HCT116 (cell line): Measurements from ENCODE around the gene URB1. TPM values are rescaled to one million over a fixed set of nuclear protein-coding genes. Genes with fewer than 3 reads are reported as not detected.

Experiments used
- ATAC-seq: fragments of 200-7000 bp; cut with Tn5 transposase; 2 replicates; pipeline ENCODE4 v1.9.1; 2020; ENCODE audit warnings: mild to moderate bottlenecking, moderate library complexity
- BruUV-seq: library from RNA; stranded (reverse); fragments of 400-500 nt; replicated peaks from 2 replicates; lab custom pipeline; 2021; lab: Mats Ljungman, UMichigan
- CTCF ChIA-PET: fragments of 300-600 bp; sonication (Branson Sonifier 250); formaldehyde crosslinking; loops from one replicate; lab custom pipeline; 2021; ENCODE audit warnings: antibody characterized with exemption; lab: Charles Lee
- POLR2A ChIA-PET: fragments of 300-600, 350-600 bp; sonication (Branson Sonifier 250); formaldehyde crosslinking; loops from one replicate; lab custom pipeline; 2021; ENCODE audit warnings: antibody characterized with exemption; lab: Charles Lee
- RAD21 ChIA-PET, 2 experiments: fragments of 300-600 bp; sonication (Branson Sonifier 250); formaldehyde crosslinking; loops; one replicate each; lab custom pipeline; 2023; ENCODE audit warnings: low total read pairs in 2 of 2; ENCODE audit not compliant: uncharacterized antibody in 2 of 2, unreplicated experiment in 2 of 2, low non-redundant PET in 1 of 2; lab: Charles Lee
- DNase-seq: peaks from one replicate; pipeline ENCODE4 v3.0.0-alpha.2; 2010; ENCODE audit warnings: low read depth, low spot score
- H2AFZ ChIP-seq: fragments of 200-600 bp; shearing (Covaris generic), sonication (generic); 2 replicates; pipeline ENCODE4 v1.6.1; 2017; ENCODE audit warnings: low read depth, mixed run types, mixed read lengths, antibody characterized with exemption, low read length; ENCODE audit not compliant: poor library complexity, severe bottlenecking
- H3K27ac ChIP-seq: 2 replicates; pipeline ENCODE4 v1.5.1; 2012; ENCODE audit warnings: low read depth, low read length
- H3K27me3 ChIP-seq: fragments of 200-600 bp; sonication (generic); 2 replicates; pipeline ENCODE4 v1.6.1; 2016; ENCODE audit warnings: mixed run types, low read length, mixed read lengths; ENCODE audit not compliant: insufficient read depth
- H3K36me3 ChIP-seq, 2 experiments: fragments of 200-500 bp in 1 of 2; fragments of 200-600 bp in 1 of 2; sonication (Bioruptor generic) in 1 of 2; sonication (generic) in 1 of 2; 2 replicates each; pipeline versions ENCODE4 v1.5.1 to v1.6.1; 2014 to 2016; ENCODE audit warnings: low read length in 2 of 2, inconsistent platforms in 1 of 2, mixed read lengths in 1 of 2, mixed run types in 1 of 2; ENCODE audit not compliant: insufficient read depth in 2 of 2, control insufficient read depth in 1 of 2
- H3K4me1 ChIP-seq, 2 experiments: fragments of 200-600 bp in 1 of 2; sonication (generic) in 1 of 2; 2 replicates each; pipeline versions ENCODE4 v1.5.1 to v1.6.1; 2012 to 2017; ENCODE audit warnings: low read length in 2 of 2, inconsistent platforms in 1 of 2, mild to moderate bottlenecking in 1 of 2, mixed read lengths in 1 of 2, mixed run types in 1 of 2, moderate library complexity in 1 of 2; ENCODE audit not compliant: insufficient read depth in 2 of 2, control insufficient read depth in 1 of 2
- H3K4me2 ChIP-seq: fragments of 200-600 bp; sonication (generic); 2 replicates; pipeline ENCODE4 v1.6.1; 2017; ENCODE audit warnings: mixed run types, low read length, mixed read lengths
- H3K4me3 ChIP-seq, 2 experiments: fragments of 200-600 bp in 1 of 2; sonication (generic) in 1 of 2; replicated peaks in 1 of 2; 2 replicates each; pipeline ENCODE4 v1.5.1; 2011 to 2016; ENCODE audit warnings: low read length in 2 of 2, control low read depth in 1 of 2, low read depth in 1 of 2, mild to moderate bottlenecking in 1 of 2, mixed read lengths in 1 of 2, mixed run types in 1 of 2
- H3K79me2 ChIP-seq: fragments of 200-600 bp; sonication (generic); 2 replicates; pipeline ENCODE4 v1.6.1; 2017; ENCODE audit warnings: mild to moderate bottlenecking, mixed run types, low read length, moderate library complexity, mixed read lengths; ENCODE audit not compliant: insufficient read depth
- H3K9ac ChIP-seq: fragments of 200-600 bp; sonication (generic); 2 replicates; pipeline ENCODE4 v1.6.1; 2016; ENCODE audit warnings: low read length, mixed read lengths
- H3K9me2 ChIP-seq: fragments of 200-600 bp; sonication (generic), shearing (Covaris generic); 2 replicates; pipeline ENCODE4 v1.6.1; 2017; ENCODE audit warnings: mixed run types, mild to moderate bottlenecking, moderate library complexity; ENCODE audit not compliant: insufficient read depth
- H3K9me3 ChIP-seq, 2 experiments: fragments of 200-500 bp in 1 of 2; fragments of 200-600 bp in 1 of 2; sonication (Bioruptor generic) in 1 of 2; sonication (generic) in 1 of 2; 2 replicates each; pipeline ENCODE4 v1.6.1; 2014 to 2017; ENCODE audit warnings: low read length in 2 of 2, mixed read lengths in 2 of 2, inconsistent platforms in 1 of 2, low read depth in 1 of 2, mild to moderate bottlenecking in 1 of 2, mixed run types in 1 of 2, moderate library complexity in 1 of 2; ENCODE audit not compliant: control insufficient read depth in 1 of 2, insufficient read depth in 1 of 2
- H4K20me1 ChIP-seq: fragments of 200-600 bp; sonication (generic), shearing (Covaris generic); 2 replicates; pipeline ENCODE4 v1.6.1; 2017; ENCODE audit warnings: mixed run types, mild to moderate bottlenecking, moderate library complexity; ENCODE audit not compliant: insufficient read depth
- CBX3 ChIP-seq: IDR thresholded peaks from 2 replicates; pipeline ENCODE4 v1.6.1; 2012; ENCODE audit warnings: low read depth
- CEBPB ChIP-seq: IDR thresholded peaks from 2 replicates; pipeline ENCODE4 v1.6.1; 2012; ENCODE audit warnings: low read depth
- EGR1 ChIP-seq: IDR thresholded peaks from 2 replicates; pipeline ENCODE4 v1.6.1; 2012; ENCODE audit warnings: low read depth
- EZH2 ChIP-seq: fragments of 200-600 bp; sonication (generic); IDR thresholded peaks from 2 replicates; pipeline ENCODE4 v1.6.1; 2017; ENCODE audit warnings: antibody characterized with exemption, mixed run types
- EZH2phosphoT487 ChIP-seq: fragments of 200-600 bp; IDR thresholded peaks from 2 replicates; pipeline ENCODE4 v1.6.1; 2018; ENCODE audit warnings: antibody characterized with exemption, borderline replicate concordance
- FOSL1 ChIP-seq: IDR thresholded peaks from 2 replicates; pipeline ENCODE4 v1.6.1; 2012; ENCODE audit warnings: low read depth
- POLR2A ChIP-seq: IDR thresholded peaks from 2 replicates; pipeline ENCODE4 v1.7.0; 2011; ENCODE audit warnings: borderline replicate concordance; ENCODE audit not compliant: insufficient read depth, insufficient read length; ENCODE audit errors: extremely low read depth
- RAD21 ChIP-seq: IDR thresholded peaks from 2 replicates; pipeline ENCODE4 v1.6.1; 2012; ENCODE audit warnings: low read depth, mild to moderate bottlenecking
- SP1 ChIP-seq: IDR thresholded peaks from 2 replicates; pipeline ENCODE4 v1.6.1; 2012; ENCODE audit warnings: low read depth
- SRF ChIP-seq: IDR thresholded peaks from 2 replicates; pipeline ENCODE4 v1.6.1; 2012; ENCODE audit warnings: low read depth
- TCF7L2 ChIP-seq: IDR thresholded peaks from 2 replicates; pipeline ENCODE4 v1.7.0; 2011; ENCODE audit warnings: borderline replicate concordance, inconsistent platforms; ENCODE audit not compliant: insufficient read depth, insufficient read length; ENCODE audit errors: extremely low read depth
- YY1 ChIP-seq: IDR thresholded peaks from 2 replicates; pipeline ENCODE4 v1.6.1; 2011; ENCODE audit warnings: low read length, low read depth, moderate library complexity, mild to moderate bottlenecking; ENCODE audit not compliant: insufficient replicate concordance; ENCODE audit errors: extremely low read depth
- ZFX ChIP-seq: fragments of 450-650 bp; IDR thresholded peaks from 2 replicates; pipeline ENCODE4 v1.6.1; 2017
- ZNF274 ChIP-seq: fragments of 200-500 bp; sonication (Bioruptor generic); IDR thresholded peaks from 2 replicates; pipeline ENCODE4 v1.6.1; 2014; ENCODE audit warnings: mild to moderate bottlenecking, low read depth, low read length, inconsistent platforms
- intact Hi-C: fragments of 100-400 bp; cut with micrococcal nuclease; formaldehyde crosslinking; loops from 2 replicates; pipeline ENCODE4 v1.10.0; 2022
- total RNA-seq: library from RNA; stranded (reverse); gene quantifications from one replicate; pipeline ENCODE4 v1.2.1, GENCODE V29; 2021; ENCODE audit not compliant: unreplicated experiment
- TF ChIP-seq, protein P1 (sequence below): IDR thresholded peaks from 2 replicates; pipeline ENCODE4 v1.6.1; 2012; ENCODE audit warnings: low read depth
- TF ChIP-seq, protein P2 (sequence below): IDR thresholded peaks from 2 replicates; pipeline ENCODE4 v1.6.1; 2012
- TF ChIP-seq, protein P3 (sequence below), 3 experiments: fragments of 200-600 bp in 1 of 3; sonication (generic) in 1 of 3; IDR thresholded peaks in 2 of 3; conservative IDR thresholded peaks in 1 of 3; 2 replicates each; pipeline ENCODE4 v1.5.1; 2012 to 2017; ENCODE audit warnings: low read depth in 2 of 3, low read length in 2 of 3, antibody characterized with exemption in 1 of 3, borderline replicate concordance in 1 of 3, control low read depth in 1 of 3, mild to moderate bottlenecking in 1 of 3, mixed read lengths in 1 of 3, mixed run types in 1 of 3, moderate library complexity in 1 of 3; ENCODE audit not compliant: insufficient read depth in 1 of 3
- TF ChIP-seq, protein P4 (sequence below): IDR thresholded peaks from 2 replicates; pipeline ENCODE4 v1.6.1; 2012
- TF ChIP-seq, protein P5 (sequence below): IDR thresholded peaks from 2 replicates; pipeline ENCODE4 v1.6.1; 2011; ENCODE audit warnings: mild to moderate bottlenecking, low read length, moderate library complexity; ENCODE audit not compliant: insufficient replicate concordance; ENCODE audit errors: extremely low read depth

The URB1 gene
- total RNA-seq, 1 experiment from 2014 or later, result 28.3 TPM

DNA sequence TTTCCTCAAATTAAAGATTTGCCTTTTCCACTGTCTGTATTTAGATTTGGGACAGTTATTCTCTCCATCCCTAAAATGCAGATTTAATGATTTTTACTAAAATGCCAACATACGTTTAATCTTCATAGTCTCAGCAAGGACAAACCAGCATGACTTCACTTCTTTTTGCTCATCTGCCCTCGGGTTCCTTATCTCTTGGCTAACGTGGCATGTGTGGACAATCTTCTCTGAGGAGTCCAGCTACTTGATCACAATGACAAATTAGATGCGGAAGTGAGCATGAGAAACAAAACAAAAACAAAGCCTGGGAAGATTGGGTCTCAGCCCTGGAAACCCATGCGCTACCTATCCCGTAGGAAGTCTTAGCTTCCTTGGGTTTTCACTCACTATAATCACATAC is 93.1 kb downstream of the URB1 start:
- ChIA-PET POLR2A (no interaction called here), RAD21 (no interaction called here), CTCF (no interaction called here)
- H3K4me1 ChIP-seq, result no peaks in the 10 kb centered on the region
- no TSS peak for BruUV-seq
- peaks cover 0 to 10% of the 10 kb centered on the region in 2 experiments; a peak in 2 of 4 replicates for H3K36me3 ChIP-seq
- H3K79me2 ChIP-seq, result no peaks in the 10 kb centered on the region
- intact Hi-C loops, result no loop called here
- no peaks in the 10 kb centered on the region for H3K9me3 ChIP-seq
- no peaks in the 10 kb centered on the region for H3K9me2 ChIP-seq
- no peak overlapping the region for H2AFZ ChIP-seq
- no peak overlapping the region for H3K4me3 ChIP-seq
- TF ChIP-seq CBX3 (no peak), EZH2 (no peak), ZNF274 (no peak), EZH2phosphoT487 (no peak), EGR1 (no peak), TCF7L2 (no peak), POLR2A (no peak), SP1 (no peak), FOSL1 (no peak), SRF (no peak), ZFX (no peak), RAD21 (no peak), CEBPB (no peak), YY1 (no peak)
- TF ChIP-seq, protein P1, sequence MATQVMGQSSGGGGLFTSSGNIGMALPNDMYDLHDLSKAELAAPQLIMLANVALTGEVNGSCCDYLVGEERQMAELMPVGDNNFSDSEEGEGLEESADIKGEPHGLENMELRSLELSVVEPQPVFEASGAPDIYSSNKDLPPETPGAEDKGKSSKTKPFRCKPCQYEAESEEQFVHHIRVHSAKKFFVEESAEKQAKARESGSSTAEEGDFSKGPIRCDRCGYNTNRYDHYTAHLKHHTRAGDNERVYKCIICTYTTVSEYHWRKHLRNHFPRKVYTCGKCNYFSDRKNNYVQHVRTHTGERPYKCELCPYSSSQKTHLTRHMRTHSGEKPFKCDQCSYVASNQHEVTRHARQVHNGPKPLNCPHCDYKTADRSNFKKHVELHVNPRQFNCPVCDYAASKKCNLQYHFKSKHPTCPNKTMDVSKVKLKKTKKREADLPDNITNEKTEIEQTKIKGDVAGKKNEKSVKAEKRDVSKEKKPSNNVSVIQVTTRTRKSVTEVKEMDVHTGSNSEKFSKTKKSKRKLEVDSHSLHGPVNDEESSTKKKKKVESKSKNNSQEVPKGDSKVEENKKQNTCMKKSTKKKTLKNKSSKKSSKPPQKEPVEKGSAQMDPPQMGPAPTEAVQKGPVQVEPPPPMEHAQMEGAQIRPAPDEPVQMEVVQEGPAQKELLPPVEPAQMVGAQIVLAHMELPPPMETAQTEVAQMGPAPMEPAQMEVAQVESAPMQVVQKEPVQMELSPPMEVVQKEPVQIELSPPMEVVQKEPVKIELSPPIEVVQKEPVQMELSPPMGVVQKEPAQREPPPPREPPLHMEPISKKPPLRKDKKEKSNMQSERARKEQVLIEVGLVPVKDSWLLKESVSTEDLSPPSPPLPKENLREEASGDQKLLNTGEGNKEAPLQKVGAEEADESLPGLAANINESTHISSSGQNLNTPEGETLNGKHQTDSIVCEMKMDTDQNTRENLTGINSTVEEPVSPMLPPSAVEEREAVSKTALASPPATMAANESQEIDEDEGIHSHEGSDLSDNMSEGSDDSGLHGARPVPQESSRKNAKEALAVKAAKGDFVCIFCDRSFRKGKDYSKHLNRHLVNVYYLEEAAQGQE, result no peak
- TF ChIP-seq, protein P2, sequence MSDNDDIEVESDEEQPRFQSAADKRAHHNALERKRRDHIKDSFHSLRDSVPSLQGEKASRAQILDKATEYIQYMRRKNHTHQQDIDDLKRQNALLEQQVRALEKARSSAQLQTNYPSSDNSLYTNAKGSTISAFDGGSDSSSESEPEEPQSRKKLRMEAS, result no peak
- TF ChIP-seq, protein P3, sequence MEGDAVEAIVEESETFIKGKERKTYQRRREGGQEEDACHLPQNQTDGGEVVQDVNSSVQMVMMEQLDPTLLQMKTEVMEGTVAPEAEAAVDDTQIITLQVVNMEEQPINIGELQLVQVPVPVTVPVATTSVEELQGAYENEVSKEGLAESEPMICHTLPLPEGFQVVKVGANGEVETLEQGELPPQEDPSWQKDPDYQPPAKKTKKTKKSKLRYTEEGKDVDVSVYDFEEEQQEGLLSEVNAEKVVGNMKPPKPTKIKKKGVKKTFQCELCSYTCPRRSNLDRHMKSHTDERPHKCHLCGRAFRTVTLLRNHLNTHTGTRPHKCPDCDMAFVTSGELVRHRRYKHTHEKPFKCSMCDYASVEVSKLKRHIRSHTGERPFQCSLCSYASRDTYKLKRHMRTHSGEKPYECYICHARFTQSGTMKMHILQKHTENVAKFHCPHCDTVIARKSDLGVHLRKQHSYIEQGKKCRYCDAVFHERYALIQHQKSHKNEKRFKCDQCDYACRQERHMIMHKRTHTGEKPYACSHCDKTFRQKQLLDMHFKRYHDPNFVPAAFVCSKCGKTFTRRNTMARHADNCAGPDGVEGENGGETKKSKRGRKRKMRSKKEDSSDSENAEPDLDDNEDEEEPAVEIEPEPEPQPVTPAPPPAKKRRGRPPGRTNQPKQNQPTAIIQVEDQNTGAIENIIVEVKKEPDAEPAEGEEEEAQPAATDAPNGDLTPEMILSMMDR (IDR thresholded peaks at IDR 0.05 in 2 of 3, conservative IDR thresholded peaks at IDR 0.05 in 1 of 3; ENCODE audit: borderline replicate concordance in 1 of 3, insufficient read depth in 1 of 3, low read depth in 2 of 3, low read length in 2 of 3), result no peak
- TF ChIP-seq, protein P4, sequence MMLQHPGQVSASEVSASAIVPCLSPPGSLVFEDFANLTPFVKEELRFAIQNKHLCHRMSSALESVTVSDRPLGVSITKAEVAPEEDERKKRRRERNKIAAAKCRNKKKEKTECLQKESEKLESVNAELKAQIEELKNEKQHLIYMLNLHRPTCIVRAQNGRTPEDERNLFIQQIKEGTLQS, result no peak
- TF ChIP-seq, protein P5, sequence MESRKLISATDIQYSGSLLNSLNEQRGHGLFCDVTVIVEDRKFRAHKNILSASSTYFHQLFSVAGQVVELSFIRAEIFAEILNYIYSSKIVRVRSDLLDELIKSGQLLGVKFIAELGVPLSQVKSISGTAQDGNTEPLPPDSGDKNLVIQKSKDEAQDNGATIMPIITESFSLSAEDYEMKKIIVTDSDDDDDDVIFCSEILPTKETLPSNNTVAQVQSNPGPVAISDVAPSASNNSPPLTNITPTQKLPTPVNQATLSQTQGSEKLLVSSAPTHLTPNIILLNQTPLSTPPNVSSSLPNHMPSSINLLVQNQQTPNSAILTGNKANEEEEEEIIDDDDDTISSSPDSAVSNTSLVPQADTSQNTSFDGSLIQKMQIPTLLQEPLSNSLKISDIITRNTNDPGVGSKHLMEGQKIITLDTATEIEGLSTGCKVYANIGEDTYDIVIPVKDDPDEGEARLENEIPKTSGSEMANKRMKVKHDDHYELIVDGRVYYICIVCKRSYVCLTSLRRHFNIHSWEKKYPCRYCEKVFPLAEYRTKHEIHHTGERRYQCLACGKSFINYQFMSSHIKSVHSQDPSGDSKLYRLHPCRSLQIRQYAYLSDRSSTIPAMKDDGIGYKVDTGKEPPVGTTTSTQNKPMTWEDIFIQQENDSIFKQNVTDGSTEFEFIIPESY, result no peak
- ATAC-seq (no peak), DNase-seq (no peak)
- H3K9ac ChIP-seq, result no peak overlapping the region
- H3K4me2 ChIP-seq, result no peak overlapping the region
- H3K27me3 ChIP-seq, result no peaks in the 10 kb centered on the region
- H4K20me1 ChIP-seq, result no peaks in the 10 kb centered on the region
- no peak overlapping the region for H3K27ac ChIP-seq
